DND-41 (cell line): ENCODE results near the gene DIMT1.

Source experiments
- ATAC-seq: fragments of 200-7000 bp; cut with Tn5 transposase; 3 replicates; pipeline ENCODE4 v1.9.1; 2021; ENCODE audit warnings: low read depth; ENCODE audit not compliant: insufficient read depth
- DNase-seq: peaks from one replicate; pipeline ENCODE4 v3.0.0-alpha.2; 2020
- H2AFZ ChIP-seq: 2 replicates; pipeline ENCODE4 v1.6.0; 2012; ENCODE audit warnings: low read depth, low read length
- H3K27ac ChIP-seq: 2 replicates; pipeline ENCODE4 v1.5.1; 2012; ENCODE audit warnings: low read length, inconsistent platforms
- H3K27me3 ChIP-seq: fragments of 200-600 bp; sonication (generic); 2 replicates; pipeline ENCODE4 v1.6.0; 2012; ENCODE audit warnings: low read length, mild to moderate bottlenecking, inconsistent platforms; ENCODE audit not compliant: insufficient read depth, poor library complexity
- H3K36me3 ChIP-seq: 2 replicates; pipeline ENCODE4 v1.5.1; 2012; ENCODE audit warnings: low read length, inconsistent platforms; ENCODE audit not compliant: insufficient read depth
- H3K4me1 ChIP-seq: 2 replicates; pipeline ENCODE4 v1.5.1; 2012; ENCODE audit warnings: mild to moderate bottlenecking, low read length; ENCODE audit not compliant: insufficient read depth
- H3K4me2 ChIP-seq: 2 replicates; pipeline ENCODE4 v1.6.0; 2012; ENCODE audit warnings: mild to moderate bottlenecking, moderate library complexity, low read length, inconsistent platforms; ENCODE audit not compliant: insufficient read depth
- H3K4me3 ChIP-seq, 2 experiments: fragments of 200-600 bp in 1 of 2; shearing (Covaris generic) in 1 of 2; 2 replicates each; pipeline ENCODE4 v1.5.1; 2012 to 2016; ENCODE audit warnings: inconsistent platforms in 2 of 2, low read length in 2 of 2, mild to moderate bottlenecking in 2 of 2, low read depth in 1 of 2, moderate library complexity in 1 of 2
- H3K79me2 ChIP-seq: 2 replicates; pipeline ENCODE4 v1.6.0; 2012; ENCODE audit warnings: low read length, inconsistent platforms; ENCODE audit not compliant: insufficient read depth
- H3K9ac ChIP-seq: 2 replicates; pipeline ENCODE4 v1.6.0; 2012; ENCODE audit warnings: low read depth, mild to moderate bottlenecking, inconsistent platforms, low read length, moderate library complexity
- H3K9me3 ChIP-seq: 2 replicates; pipeline ENCODE4 v1.5.1; 2012; ENCODE audit warnings: low read length, moderate library complexity, mild to moderate bottlenecking, inconsistent platforms; ENCODE audit not compliant: insufficient read depth, severe bottlenecking
- H4K20me1 ChIP-seq: 2 replicates; pipeline ENCODE4 v1.6.0; 2012; ENCODE audit warnings: low read length; ENCODE audit not compliant: insufficient read depth
- CTCF ChIP-seq: IDR thresholded peaks from 2 replicates; pipeline ENCODE4 v1.5.1; 2012; ENCODE audit warnings: borderline replicate concordance, low read length, moderate library complexity, mild to moderate bottlenecking; ENCODE audit not compliant: poor library complexity, severe bottlenecking; ENCODE audit errors: extremely low read depth
- EZH2 ChIP-seq: IDR thresholded peaks from 3 replicates; pipeline ENCODE4 v1.6.1; 2012; ENCODE audit warnings: borderline replicate concordance, low read depth, mild to moderate bottlenecking, moderate library complexity, low read length, inconsistent platforms; ENCODE audit not compliant: severe bottlenecking

DIMT1 gene

GRCh38 chr5:62354028-62354874, 49.5 kb downstream of the DIMT1 start:
- H2AFZ ChIP-seq: no peak overlapping the region
- H3K9ac ChIP-seq: no peak overlapping the region
- DNase-seq (no peak), ATAC-seq (peak; percentile 69; the same call in 2 of the 3 replicates)
- peaks cover 82% of the 10 kb centered on the region for H3K36me3 ChIP-seq
- H3K79me2 ChIP-seq: peaks cover 8% of the 10 kb centered on the region; the same call in 1 of the 2 replicates
- H3K4me3 ChIP-seq: no peak overlapping the region
- H3K27ac ChIP-seq: no peak overlapping the region
- no peaks in the 10 kb centered on the region for H3K9me3 ChIP-seq
- no peaks in the 10 kb centered on the region for H3K4me1 ChIP-seq
- no peak for TF ChIP-seq EZH2
- TF ChIP-seq CTCF: peak; percentile 67
- no peak overlapping the region for H3K4me2 ChIP-seq
- no peaks in the 10 kb centered on the region; the same call in 1 of the 2 replicates for H4K20me1 ChIP-seq
- H3K27me3 ChIP-seq: no peaks in the 10 kb centered on the region

GRCh38 chr5:62348723-62349481, 54.8 kb downstream of the DIMT1 start:
- no peak overlapping the region for H3K27ac ChIP-seq
- no peak overlapping the region for H2AFZ ChIP-seq
- peaks cover 53% of the 10 kb centered on the region for H3K36me3 ChIP-seq
- DNase-seq (no peak), ATAC-seq (no peak)
- H3K27me3 ChIP-seq: no peaks in the 10 kb centered on the region
- peaks cover 57% of the 10 kb centered on the region for H3K79me2 ChIP-seq
- no peak overlapping the region for H3K4me2 ChIP-seq
- H3K9me3 ChIP-seq: no peaks in the 10 kb centered on the region
- H3K4me3 ChIP-seq: no peak overlapping the region
- H4K20me1 ChIP-seq: peaks cover 30% of the 10 kb centered on the region; the same call in 1 of the 2 replicates
- no peaks in the 10 kb centered on the region for H3K4me1 ChIP-seq
- H3K9ac ChIP-seq: no peak overlapping the region
- TF ChIP-seq EZH2 (no peak), CTCF (no peak)

GRCh38 chr5:62347928-62348327, 55.8 kb downstream of the DIMT1 start:
- no peak overlapping the region for H2AFZ ChIP-seq
- H3K36me3 ChIP-seq: peaks cover 44% of the 10 kb centered on the region
- peaks cover 40% of the 10 kb centered on the region for H4K20me1 ChIP-seq
- no peaks in the 10 kb centered on the region for H3K9me3 ChIP-seq
- ATAC-seq (no peak), DNase-seq (no peak)
- H3K4me1 ChIP-seq: no peaks in the 10 kb centered on the region
- no peaks in the 10 kb centered on the region for H3K27me3 ChIP-seq
- H3K4me2 ChIP-seq: no peak overlapping the region
- H3K27ac ChIP-seq: no peak overlapping the region
- H3K9ac ChIP-seq: no peak overlapping the region
- H3K79me2 ChIP-seq: peaks cover 67% of the 10 kb centered on the region
- H3K4me3 ChIP-seq: no peak overlapping the region
- TF ChIP-seq EZH2 (no peak), CTCF (no peak)
